Glutamatergic neuron (in vitro differentiated cells): ENCODE results near the gene SRRM4. TPM values are rescaled to one million over a fixed set of nuclear protein-coding genes. Genes with fewer than 3 reads are reported as not detected.
A peak's percentile ranks its signal among the peaks of the same experiment; 100 is the strongest.

Source experiments
- DNase-seq: peaks from one replicate; pipeline ENCODE4 v3.0.0; 2022
- H3K27ac Mint-ChIP-seq: one replicate; pipeline ENCODE4 v1.8.0; 2020; ENCODE audit warnings: mild to moderate bottlenecking, mixed read lengths, inconsistent platforms; ENCODE audit not compliant: unreplicated experiment
- H3K27me3 Mint-ChIP-seq: one replicate; pipeline ENCODE4 v1.8.0; 2020; ENCODE audit warnings: mild to moderate bottlenecking, moderate library complexity, mixed read lengths, inconsistent platforms; ENCODE audit not compliant: unreplicated experiment
- H3K36me3 Mint-ChIP-seq: one replicate; pipeline ENCODE4 v1.8.0; 2020; ENCODE audit warnings: mild to moderate bottlenecking, mixed read lengths, inconsistent platforms; ENCODE audit not compliant: unreplicated experiment
- H3K4me1 Mint-ChIP-seq: one replicate; pipeline ENCODE4 v1.8.0; 2020; ENCODE audit warnings: mild to moderate bottlenecking, low read depth, mixed read lengths, inconsistent platforms; ENCODE audit not compliant: unreplicated experiment
- H3K4me3 Mint-ChIP-seq: one replicate; pipeline ENCODE4 v1.8.0; 2020; ENCODE audit warnings: mild to moderate bottlenecking, mixed read lengths, inconsistent platforms; ENCODE audit not compliant: unreplicated experiment
- H3K9me3 Mint-ChIP-seq: one replicate; pipeline ENCODE4 v1.8.0; 2020; ENCODE audit warnings: mild to moderate bottlenecking, moderate library complexity, mixed read lengths, inconsistent platforms; ENCODE audit not compliant: unreplicated experiment
- total RNA-seq: library from RNA; stranded (reverse); fragmentation: NEBNext Ultra II Directional; extraction: Animal tissue kit (Norgen Biotek cat#: 25700); gene quantifications from one replicate; pipeline ENCODE4 v1.2.1, GENCODE V29; 2021; ENCODE audit not compliant: unreplicated experiment
- TF ChIP-seq, protein P1 (sequence below): fragments of 200-600 bp; sonication (generic); IDR thresholded peaks from one replicate; pipeline ENCODE4 v1.5.0; 2021; ENCODE audit not compliant: partially characterized antibody, unreplicated experiment

The SRRM4 gene
- total RNA-seq, 1 donor from 2014 or later, result 183 TPM

DNA sequence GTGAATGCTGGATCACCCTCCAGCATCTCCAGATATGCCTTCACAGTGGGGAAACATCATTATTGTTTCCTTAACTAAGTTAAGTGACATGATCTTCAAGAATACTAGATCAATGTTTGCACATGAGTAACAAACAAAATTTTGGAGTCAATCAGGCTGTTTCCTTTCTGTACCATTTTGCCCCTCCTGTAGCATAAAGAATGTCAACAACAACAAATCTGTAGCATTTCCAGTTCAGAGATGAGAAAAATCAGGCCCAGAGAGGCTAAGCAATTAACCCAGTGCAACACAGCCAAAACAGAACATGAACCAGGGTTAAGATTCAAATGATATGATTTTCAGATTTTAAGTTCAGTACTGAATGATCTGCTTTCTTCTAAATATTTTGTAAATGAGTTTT lies 31.7 kb downstream of the SRRM4 start:
- DNase-seq, result no peak
- Mint-ChIP-seq H3K27me3 (peaks cover 15% of the 10 kb centered on the region), H3K36me3 (no peaks in the 10 kb centered on the region), H3K4me3 (no peak overlapping the region), H3K27ac (no peak overlapping the region), H3K4me1 (peaks cover 78% of the 10 kb centered on the region), H3K9me3 (peaks cover 14% of the 10 kb centered on the region)
- TF ChIP-seq, protein P1, sequence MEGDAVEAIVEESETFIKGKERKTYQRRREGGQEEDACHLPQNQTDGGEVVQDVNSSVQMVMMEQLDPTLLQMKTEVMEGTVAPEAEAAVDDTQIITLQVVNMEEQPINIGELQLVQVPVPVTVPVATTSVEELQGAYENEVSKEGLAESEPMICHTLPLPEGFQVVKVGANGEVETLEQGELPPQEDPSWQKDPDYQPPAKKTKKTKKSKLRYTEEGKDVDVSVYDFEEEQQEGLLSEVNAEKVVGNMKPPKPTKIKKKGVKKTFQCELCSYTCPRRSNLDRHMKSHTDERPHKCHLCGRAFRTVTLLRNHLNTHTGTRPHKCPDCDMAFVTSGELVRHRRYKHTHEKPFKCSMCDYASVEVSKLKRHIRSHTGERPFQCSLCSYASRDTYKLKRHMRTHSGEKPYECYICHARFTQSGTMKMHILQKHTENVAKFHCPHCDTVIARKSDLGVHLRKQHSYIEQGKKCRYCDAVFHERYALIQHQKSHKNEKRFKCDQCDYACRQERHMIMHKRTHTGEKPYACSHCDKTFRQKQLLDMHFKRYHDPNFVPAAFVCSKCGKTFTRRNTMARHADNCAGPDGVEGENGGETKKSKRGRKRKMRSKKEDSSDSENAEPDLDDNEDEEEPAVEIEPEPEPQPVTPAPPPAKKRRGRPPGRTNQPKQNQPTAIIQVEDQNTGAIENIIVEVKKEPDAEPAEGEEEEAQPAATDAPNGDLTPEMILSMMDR, result no peak

DNA sequence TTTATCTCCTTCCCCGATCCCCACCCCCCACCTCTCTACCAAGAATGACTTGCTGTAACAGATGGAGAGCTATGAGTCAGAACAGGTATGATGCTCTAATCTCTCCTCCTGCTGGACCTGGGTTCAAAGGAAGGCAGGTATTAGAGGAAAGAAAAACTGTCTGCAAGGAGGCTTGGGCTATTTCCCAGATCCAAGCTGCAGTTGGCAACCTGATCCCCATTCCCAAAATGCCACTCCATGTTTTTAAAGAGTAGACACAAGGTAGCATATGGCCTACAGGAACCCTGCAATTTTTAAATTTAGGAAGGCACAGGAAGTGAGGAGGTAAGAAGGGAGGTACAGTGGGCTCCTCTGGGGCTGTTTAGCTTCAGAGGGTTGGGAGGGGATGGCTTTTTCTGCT lies 33.0 kb downstream of the SRRM4 start:
- H3K27ac Mint-ChIP-seq, result peak overlapping the region; percentile 12
- TF ChIP-seq, protein P1, result no peak
- H3K36me3 Mint-ChIP-seq, result no peaks in the 10 kb centered on the region
- no peak for DNase-seq
- peak overlapping the region; percentile 40 for H3K4me3 Mint-ChIP-seq
- H3K27me3 Mint-ChIP-seq, result peaks cover 7% of the 10 kb centered on the region
- H3K9me3 Mint-ChIP-seq, result peaks cover 5% of the 10 kb centered on the region
- peaks cover 81% of the 10 kb centered on the region for H3K4me1 Mint-ChIP-seq

DNA sequence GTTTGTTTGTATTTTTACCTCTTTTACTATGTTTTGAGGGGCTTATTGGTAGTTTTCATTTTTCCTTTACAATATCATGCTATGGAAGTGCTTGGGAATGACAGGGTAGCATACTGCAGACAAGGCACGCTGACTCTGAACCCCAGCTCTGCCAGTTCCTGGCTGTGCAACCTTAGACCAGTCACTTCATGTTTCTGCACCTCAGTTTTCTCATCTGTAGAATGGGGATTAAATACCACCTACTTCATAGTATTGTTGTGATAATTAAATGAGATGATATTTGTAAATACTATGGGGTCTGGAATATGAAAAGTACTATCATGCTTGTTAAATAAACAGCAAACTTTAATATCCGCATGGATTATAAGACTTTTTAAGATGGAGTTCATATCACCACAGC lies 35.4 kb downstream of the SRRM4 start:
- Mint-ChIP-seq H3K36me3 (peaks cover 9% of the 10 kb centered on the region), H3K27me3 (peaks cover 3% of the 10 kb centered on the region), H3K4me1 (peaks cover 72% of the 10 kb centered on the region), H3K27ac (peak overlapping the region; percentile 69), H3K9me3 (peaks cover 2% of the 10 kb centered on the region), H3K4me3 (no peak overlapping the region)
- TF ChIP-seq, protein P1, result no peak
- DNase-seq, result no peak

DNA sequence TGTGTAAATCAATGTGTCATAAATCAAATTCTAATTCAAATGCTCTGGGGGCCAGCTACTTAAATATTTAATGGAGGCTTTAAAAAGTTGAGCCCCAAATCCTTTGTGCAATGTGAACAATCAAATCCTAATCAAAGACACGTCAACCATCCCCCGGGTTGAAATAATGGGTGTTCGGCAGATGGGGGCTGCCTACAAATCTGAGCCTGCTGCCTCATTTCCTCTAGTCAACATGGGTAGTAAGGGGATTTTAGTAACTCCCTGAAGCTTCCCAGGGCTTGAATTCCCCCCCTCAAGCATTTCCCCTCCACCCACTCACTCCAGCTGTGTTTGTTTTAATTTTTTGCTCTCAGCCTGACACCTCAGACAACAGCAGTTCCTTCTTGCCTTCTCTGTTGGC lies 37.8 kb downstream of the SRRM4 start:
- peaks cover 3% of the 10 kb centered on the region for H3K9me3 Mint-ChIP-seq
- peaks cover 2% of the 10 kb centered on the region for H3K27me3 Mint-ChIP-seq
- TF ChIP-seq, protein P1, result no peak
- peak overlapping the region; percentile 67 for H3K4me3 Mint-ChIP-seq
- no peak for DNase-seq
- peaks cover 15% of the 10 kb centered on the region for H3K36me3 Mint-ChIP-seq
- H3K4me1 Mint-ChIP-seq, result peaks cover 63% of the 10 kb centered on the region
- H3K27ac Mint-ChIP-seq, result peak overlapping the region; percentile 72

DNA sequence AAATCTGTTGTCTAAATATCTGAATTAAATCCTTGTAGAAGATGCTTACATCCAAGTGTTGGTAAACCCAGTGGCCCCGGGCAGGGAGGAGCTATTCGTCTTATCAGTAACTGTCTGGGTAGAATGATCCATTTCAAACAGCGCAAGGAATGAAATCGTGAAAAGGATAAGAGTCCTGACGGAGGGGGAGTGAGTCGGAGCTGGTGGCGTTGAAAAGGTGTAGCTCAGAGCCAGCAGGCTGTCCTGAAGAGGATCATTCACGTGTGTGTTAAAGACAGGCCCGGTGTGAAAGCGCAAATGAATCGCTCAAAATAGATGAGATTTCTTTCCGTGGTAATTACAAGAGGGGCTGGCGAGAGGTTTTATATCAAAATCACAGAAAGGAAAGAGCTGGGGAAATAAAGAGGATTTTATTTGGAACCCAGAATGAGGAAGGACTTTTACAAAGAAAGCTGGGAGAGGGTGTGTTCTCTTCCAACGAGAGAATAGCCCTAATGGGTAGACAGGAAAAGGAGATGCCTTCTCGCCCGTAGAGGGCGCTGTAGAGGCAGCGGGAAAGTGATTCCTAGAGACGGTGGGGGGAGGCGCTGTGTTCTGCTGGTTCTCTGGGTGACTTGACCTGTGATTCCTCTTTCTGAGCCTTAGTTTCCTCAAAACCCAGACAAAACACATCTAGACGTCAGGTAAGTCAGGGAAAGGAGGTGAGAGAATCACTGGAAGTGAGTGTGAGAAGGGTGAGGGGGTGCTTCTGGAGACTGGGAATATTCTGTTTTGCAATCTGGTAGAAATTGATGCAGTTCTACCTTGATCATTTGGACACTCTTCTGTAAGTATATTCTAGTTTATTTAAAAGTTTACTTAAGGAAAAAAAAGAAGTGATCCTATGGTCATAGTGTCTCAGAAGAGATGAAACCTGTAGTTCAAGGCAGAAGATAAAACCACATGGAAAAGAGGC lies 39.3 kb downstream of the SRRM4 start:
- Mint-ChIP-seq H3K4me3 (peak overlapping the region; percentile 56), H3K27ac (peak overlapping the region; percentile 26), H3K9me3 (peaks cover 3% of the 10 kb centered on the region), H3K27me3 (peaks cover 2% of the 10 kb centered on the region), H3K36me3 (peaks cover 15% of the 10 kb centered on the region), H3K4me1 (peaks cover 59% of the 10 kb centered on the region)
- TF ChIP-seq, protein P1, result peak; percentile 68
- DNase-seq, result peak; percentile 83
